Measurements from ENCODE around the gene GPR61. TPM values are rescaled to one million over a fixed set of nuclear protein-coding genes. Genes with fewer than 3 reads are reported as not detected.

Gene GPR61
- total RNA-seq, 1 experiment from 2014 or later: 0.48 TPM

DNA sequence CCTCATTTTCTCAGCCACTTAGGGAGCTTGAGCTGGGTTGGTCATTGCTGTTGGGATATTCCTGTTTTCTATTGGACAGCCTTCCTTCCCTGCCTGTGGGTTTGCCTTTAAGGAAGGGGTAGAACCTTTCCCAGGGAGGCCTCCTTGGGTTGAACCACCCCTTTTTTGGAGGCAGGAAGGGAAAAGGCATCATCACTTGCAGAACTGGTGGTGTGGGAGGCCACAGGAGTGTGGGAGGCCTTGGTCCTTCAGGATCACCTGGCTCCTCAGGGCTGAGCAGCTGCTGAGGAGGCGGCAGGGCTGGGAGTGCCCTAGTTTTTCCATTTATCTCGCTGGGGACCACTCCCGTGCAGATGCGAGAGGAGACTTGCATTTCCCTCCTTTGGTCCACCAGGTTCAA lies 46.4 kb upstream of the GPR61 start:
- no peak overlapping the region for H4K91ac ChIP-seq (ENCODE audit: insufficient read length, low read depth, low read length)
- no peak overlapping the region for H3K23ac ChIP-seq (ENCODE audit: insufficient read length, low read depth, low read length)
- H3K27me3 ChIP-seq (ENCODE audit: insufficient read depth, low read length): no peaks in the 10 kb centered on the region
- no peak overlapping the region for H3T11ph ChIP-seq (ENCODE audit: low read length)
- Mint-ChIP-seq H3K36me3 (ENCODE audit: insufficient read depth in 1 of 3, low read depth in 3 of 3) (peaks cover 0 to 40% (median under 1%) of the 10 kb centered on the region in 3 experiments; a peak in 3 of 7 replicates), H3K4me3 (peak overlapping the region; percentile 91 to 93; a peak in 4 of 5 replicates), H3K27me3 (ENCODE audit: low read depth) (no peaks in the 10 kb centered on the region), H3K9me3 (no peaks in the 10 kb centered on the region), H3K4me1 (peaks cover 10 to 13% of the 10 kb centered on the region in 2 experiments), H3K27ac (no peak overlapping the region)
- H3K9me3 ChIP-seq (ENCODE audit: control insufficient read depth, low read depth, low read length): no peaks in the 10 kb centered on the region
- H3K4me1 ChIP-seq (ENCODE audit: insufficient read depth, low read length): no peaks in the 10 kb centered on the region
- no peak overlapping the region for H2BK20ac ChIP-seq (ENCODE audit: low read depth, low read length, poor library complexity, severe bottlenecking)
- peak overlapping the region; percentile 15 for H3K4me2 ChIP-seq (ENCODE audit: insufficient read depth, insufficient read length, low read length)
- H3K9ac ChIP-seq (ENCODE audit: extremely low read depth, insufficient read length, low read length): no peak overlapping the region
- no peak overlapping the region for H2AK5ac ChIP-seq (ENCODE audit: insufficient read length, low read length)
- no peak for DNase-seq
- no peak overlapping the region for H3K14ac ChIP-seq (ENCODE audit: insufficient read depth, low read length)
- H4K8ac ChIP-seq (replicated peaks; ENCODE audit: insufficient read length, low read depth, low read length): no peak overlapping the region
- H3K79me2 ChIP-seq (ENCODE audit: insufficient read depth, low read length): no peaks in the 10 kb centered on the region
- WGBS (ENCODE audit: extremely low coverage, insufficient read length, low lambda C conversion rate): no CpG with 5 or more reads among the region's 4 CpGs
- no peak overlapping the region for H3K4ac ChIP-seq (ENCODE audit: low read depth, low read length)
- no peak overlapping the region for H3K18ac ChIP-seq (ENCODE audit: insufficient read length, low read depth, low read length)
- no peak overlapping the region for H2BK12ac ChIP-seq (ENCODE audit: insufficient read length, low read depth, low read length)
- no peak overlapping the region for H4K5ac ChIP-seq (ENCODE audit: insufficient read length, low read depth, low read length)
- no peaks in the 10 kb centered on the region for H3K23me2 ChIP-seq (ENCODE audit: insufficient read length, low read depth, low read length, poor library complexity, severe bottlenecking)
- H3K27ac ChIP-seq (ENCODE audit: insufficient read length, low read depth, low read length): no peak overlapping the region
- H2BK5ac ChIP-seq (ENCODE audit: insufficient read length, low read length): no peak overlapping the region
- no peak overlapping the region for H3K56ac ChIP-seq (ENCODE audit: insufficient read length, low read depth, low read length)
- H2AFZ ChIP-seq (ENCODE audit: low read length): no peak overlapping the region
- no peak overlapping the region for H2BK120ac ChIP-seq (ENCODE audit: low read depth, low read length, poor library complexity, severe bottlenecking)
- TF ChIP-seq CTCF (conservative IDR thresholded peaks at IDR 0.05): no peak
- H2BK15ac ChIP-seq (ENCODE audit: low read depth, low read length): no peak overlapping the region
- no peaks in the 10 kb centered on the region for H4K20me1 ChIP-seq (ENCODE audit: control insufficient read depth, insufficient read depth, insufficient read length)
- H3K79me1 ChIP-seq (ENCODE audit: insufficient read depth, low read depth, low read length, poor library complexity, severe bottlenecking): no peaks in the 10 kb centered on the region
